HG03060 (cell line): ENCODE measurements around the gene PGLYRP2.

Source experiments
- ATAC-seq: cut with Tn5 transposase; IDR thresholded peaks from one replicate; pipeline ENCODE4 v1.9.1; 2021; ENCODE audit warnings: low read depth, moderate number of reproducible peaks; ENCODE audit not compliant: unreplicated experiment

Gene PGLYRP2

DNA sequence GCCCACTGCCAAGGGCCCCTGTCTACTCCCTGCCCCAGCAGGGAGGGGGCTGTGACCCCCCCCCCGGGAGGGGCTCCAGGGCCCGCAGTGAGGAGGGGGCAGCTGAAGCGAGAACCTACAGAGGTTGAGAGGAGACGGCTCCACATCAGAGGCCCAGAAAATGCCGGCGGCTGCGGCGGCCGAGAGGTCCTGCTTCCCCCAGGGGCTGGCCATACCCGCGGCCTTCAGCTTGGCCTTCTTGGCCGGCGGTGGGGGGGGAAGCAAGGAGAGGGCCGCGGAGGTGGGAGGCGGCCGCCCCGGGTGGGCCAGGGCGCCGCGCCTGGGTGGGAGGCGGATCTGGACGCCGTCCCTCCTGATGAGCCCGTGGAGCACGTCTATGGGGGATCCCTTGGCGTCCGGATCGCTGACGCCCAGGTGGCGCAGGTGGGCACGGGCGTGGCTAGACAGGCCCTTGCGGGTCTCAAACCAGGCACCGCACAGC is 51.3 kb downstream of the PGLYRP2 start:
- ATAC-seq, result no peak

DNA sequence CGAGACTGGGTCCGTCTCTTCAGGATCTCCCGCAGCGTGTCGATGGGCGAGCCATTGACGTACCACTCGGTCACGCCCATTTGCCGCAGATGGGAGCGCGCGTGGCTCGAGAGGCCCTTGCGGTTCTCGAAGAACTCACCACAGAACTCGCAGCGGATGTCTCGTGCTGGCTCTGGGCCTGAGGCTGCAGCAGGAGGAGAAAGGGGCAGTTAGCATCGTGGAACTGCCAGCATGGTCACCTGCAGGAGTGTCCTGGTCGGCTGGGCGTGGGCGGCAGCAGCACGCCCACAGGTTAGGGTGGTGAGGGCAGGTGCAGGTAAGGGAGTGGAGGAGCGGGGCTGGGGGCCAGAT is 52.0 kb downstream of the PGLYRP2 start:
- ATAC-seq, result no peak

DNA sequence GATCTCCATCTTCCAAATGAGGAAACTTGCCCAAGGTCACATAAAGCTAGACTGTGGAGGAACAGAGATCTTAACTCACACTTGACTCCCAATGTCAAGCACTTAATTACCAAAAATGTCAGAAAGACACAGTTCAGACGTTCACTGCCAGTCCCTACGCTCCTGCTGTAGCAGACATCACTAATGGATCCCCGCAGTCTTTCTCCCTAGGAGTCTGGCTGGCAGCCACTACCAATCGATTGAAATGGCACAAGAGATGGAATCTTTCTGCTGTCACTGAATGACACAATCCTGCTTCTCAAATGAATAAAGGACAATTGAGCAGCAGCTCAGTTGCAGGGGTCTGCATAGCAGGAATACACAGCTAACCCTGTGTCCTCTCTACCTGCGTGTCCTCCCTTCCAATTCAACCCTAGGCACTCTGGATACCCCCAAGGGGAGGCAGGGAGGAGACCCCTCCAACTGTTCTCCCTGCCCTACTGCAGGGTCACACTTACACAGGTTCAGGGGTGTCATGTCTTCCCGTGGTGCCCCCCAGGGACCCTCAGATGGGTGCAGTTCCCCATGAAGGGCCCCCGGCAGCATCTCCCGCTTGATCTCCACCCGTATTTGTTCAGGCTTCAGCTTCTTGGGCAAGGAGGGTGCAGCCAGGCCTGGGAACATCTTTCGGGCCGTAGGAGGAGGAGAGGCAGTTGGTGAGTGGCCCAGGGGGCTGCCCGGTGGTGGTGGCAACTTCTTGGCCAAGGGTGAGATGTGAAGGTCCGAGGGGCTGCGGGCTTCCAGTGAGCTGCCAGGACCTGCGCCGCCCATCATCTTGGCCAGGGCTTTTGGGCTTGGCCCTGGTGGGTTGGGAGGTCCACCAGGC is 52.6 kb downstream of the PGLYRP2 start:
- ATAC-seq, result no peak

DNA sequence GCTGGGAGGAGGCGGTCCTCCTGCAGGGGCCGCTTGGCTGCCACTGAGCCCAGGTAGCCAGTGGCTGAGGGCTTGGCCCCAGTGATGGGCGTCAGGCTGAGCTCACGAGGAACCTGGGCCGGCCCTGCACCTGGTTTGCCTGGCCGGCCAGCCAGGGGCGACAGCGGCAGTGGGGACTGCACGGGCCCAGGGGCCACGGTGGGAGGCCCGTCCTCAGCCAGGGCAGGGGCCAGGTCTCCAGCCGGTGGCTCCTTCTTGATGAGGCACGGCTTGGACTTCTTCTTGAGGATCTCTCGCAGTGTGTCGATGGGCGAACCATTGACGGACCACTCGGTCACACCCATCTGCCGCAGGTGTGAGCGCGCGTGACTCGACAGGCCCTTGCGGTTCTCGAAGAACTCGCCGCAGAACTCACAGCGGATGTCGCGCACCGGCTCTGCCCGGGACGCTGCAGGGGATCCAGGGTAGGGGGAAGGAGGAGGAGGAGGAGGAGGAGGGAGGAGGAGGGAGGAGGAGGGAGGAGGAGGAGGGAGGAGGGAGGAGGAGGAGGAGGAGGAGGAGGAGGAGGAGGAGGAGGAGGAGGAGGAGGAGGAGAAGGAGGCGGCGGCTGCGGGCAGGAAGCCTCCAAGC is 53.9 kb downstream of the PGLYRP2 start:
- no peak for ATAC-seq

DNA sequence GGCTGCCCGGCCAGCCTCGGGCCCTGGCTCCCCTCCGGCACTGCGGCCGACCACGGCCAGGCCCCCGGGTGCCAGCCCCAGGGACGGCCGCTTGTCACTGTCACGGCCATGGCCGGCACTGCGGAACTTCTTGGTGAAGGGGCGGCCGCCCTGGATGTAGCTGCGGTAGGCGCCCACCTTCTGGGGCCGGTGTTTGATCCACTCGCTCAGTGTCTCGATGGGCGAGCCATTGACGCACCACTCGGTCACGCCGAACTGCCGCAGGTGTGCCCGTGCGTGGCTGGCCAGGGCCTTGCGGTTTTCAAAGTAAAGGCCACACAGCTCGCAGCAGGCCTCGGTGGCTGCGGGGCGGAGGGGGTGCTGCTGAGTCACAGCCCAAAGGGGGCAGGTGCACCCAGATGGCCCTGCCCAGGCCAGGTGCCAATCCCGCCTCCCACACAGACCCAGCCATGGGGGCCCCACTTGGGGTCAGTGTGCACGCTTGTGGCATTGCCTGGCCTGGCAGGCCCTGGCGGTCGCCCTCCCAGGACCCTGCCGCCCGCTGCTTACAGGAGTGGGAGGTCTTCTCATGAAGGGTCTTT is 54.5 kb downstream of the PGLYRP2 start:
- ATAC-seq, result no peak

DNA sequence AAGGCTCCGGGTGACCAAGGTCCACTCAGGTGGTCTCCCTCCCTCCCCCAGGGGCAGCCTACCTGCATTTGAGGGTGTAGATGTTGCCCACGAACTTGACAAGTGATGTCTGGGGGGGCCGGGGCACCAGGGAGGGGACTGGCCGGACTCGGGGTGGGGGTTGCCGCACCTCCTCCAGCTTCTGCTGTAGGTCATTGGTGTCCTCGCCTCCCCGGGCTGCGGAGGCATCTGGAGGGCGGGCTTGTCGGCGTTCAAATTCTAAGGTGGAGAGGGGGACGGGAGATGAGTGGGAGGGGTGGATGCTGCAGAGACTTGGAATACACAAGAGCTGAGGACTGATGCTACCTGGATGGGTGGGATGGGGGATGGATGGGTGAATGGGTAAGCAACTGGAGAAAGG is 55.2 kb downstream of the PGLYRP2 start:
- ATAC-seq, result no peak

DNA sequence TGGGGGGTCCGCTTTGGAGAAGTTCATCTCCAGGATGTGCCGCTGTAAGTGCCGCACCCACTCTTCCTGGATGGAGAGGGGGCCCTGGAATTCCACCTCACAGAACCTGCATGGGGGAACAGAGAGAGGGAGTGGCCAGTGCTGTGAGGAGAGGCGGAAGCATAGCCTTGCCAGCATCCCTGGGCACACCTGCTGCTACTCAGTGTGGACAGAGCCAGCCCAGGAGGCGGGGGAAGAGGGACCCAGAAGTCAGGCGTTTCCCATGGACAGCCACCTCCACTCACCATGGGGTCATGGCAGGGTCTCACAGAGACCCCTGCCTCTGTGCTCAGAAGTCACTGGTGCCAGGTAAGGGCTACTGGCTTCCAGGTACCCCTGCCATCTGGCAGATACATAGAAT is 56.2 kb downstream of the PGLYRP2 start:
- ATAC-seq, result no peak

DNA sequence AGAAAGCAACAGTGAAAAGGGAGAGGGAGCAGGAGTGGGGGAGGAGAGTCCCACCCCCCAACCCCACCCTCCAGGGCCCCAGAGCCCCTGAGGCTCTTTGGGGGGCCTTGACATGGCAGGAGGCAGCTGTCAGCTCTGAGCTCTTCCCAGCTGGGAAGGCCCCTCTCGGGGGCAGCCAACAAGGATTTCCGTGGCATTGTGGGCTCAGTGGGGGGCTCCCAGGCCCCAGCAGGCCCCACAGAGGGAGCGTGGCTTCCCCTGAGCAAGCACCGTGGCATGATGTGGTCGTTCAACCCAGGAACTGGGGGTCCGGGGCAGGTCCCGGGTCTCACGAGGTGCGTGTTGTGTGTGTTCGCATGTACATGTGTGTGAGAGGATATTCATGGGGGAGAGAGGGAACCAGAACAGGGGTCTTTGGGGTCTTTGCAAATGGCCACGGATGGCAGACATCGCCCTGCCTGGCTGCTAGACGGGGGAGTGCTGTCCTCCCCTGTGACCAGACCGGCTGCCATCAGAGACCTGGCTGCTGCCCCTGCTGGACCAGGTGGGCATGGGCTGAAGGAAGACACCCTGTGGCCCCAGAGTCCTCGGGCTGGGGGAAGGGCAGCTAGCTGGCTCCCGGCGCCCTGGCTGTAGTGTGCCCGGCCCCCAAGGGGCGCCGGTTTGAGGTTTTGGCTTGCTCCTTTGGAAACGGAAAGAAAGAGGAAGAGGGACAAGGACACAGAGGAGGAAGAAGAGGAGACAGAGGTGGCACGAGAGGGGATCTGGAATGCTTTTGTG is 56.8 kb downstream of the PGLYRP2 start:
- no peak for ATAC-seq

DNA sequence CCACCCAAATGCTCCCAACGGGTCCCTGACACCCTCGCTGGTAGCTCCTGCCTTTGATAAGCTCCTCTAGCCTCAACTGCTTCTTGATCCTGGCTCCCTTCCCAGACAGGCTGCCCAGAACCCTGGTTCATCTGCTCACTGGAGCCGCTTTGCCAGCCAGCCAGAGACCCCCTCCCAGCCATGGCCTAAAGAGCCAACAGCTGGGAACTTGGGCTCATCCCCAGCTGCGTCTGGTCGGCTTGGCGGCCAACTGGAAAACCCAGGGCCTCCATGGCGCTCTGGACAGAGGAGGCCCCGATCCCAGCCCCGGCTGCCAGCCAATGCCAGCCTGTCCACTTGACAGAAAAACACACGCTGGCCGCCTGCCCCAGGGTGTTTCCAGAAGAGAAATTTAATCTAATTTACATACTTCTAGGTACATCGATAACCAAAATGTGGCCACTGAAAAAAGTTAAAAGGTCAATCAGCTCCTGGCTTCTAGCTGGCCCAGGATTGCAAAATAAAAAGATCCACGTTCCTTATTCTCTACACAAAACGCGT is 57.5 kb downstream of the PGLYRP2 start:
- no peak for ATAC-seq

DNA sequence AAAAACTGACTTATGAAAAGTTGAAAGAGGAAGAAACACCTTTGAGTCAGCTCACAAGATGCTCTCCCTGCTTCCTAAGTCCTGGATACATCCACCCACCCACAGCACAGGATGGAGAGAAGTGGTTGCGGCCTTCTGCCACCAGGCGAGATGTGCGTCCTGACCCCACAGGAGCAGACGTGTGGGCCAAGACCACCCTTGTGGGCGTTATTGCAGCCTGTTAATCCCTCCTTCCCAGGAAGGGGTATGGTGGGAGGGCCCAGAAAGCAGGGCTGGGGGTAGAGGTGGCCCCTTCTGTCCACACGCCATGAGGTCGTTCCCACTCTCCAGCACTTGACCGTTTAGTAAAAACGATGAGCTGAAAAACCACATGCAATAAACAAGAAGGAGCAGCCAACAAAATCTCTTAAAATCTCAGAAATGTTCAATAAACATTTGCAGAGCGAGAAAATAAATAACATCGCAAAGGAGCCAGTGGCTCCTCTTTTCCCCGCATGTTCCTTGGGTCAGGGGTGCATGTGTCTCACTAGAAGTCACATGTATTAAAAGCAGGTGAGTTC is 58.1 kb downstream of the PGLYRP2 start:
- no peak for ATAC-seq

DNA sequence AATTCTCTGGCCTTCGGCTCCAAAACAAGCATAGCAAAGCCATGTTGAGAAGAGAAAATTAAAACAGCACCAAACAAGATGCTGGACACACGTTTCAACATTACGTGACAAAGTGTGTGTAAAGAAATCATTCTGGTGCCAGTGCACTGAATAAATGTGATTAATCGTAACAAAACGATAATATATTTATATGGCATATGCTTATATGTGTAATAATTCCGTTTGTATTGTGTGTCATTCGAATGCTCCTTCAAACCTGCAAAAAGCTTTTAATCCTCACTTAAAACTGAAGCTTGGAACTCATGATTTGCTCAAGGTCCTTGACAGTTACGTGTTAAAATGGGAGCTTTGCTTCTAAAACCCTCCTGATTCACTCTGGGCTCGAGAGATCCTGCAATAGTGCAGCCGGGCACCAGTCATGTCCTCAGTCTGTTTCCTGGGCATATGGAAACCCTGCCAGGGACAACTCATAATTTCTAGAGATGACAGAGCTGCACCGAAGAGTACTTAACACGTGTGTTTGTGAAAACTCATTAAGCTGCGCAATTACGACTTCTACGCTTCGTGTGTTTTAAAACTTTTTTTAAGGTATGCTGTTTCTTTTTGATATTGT is 59.8 kb downstream of the PGLYRP2 start:
- ATAC-seq, result no peak
